T-cell (primary cell): ENCODE measurements around the gene STX12. TPM values are rescaled to one million over a fixed set of nuclear protein-coding genes. Genes with fewer than 3 reads are reported as not detected.
"Not testable (repeated sequence)": the region's sequence is repeated elsewhere in the genome, so short reads cannot be mapped to it uniquely, and the experiment has no call there.

Experiments used
- ATAC-seq, 4 experiments: fragments of 200-7000 bp in 3 of 4; fragments of 150-1000 bp in 1 of 4; cut with Tn5 transposase; replicated peaks in 1 of 4; 1 replicate in 3 of 4; 2 replicates in 1 of 4; pipeline ENCODE4 v1.10.0; 2021; ENCODE audit warnings: moderate library complexity in 3 of 4, mild to moderate bottlenecking in 2 of 4, moderate number of reproducible peaks in 1 of 4
- CTCF ChIA-PET, 2 donors: fragments of 300-600 bp; sonication (Branson Sonifier 250); formaldehyde crosslinking; loops; one replicate each; lab custom pipeline; 2022; ENCODE audit warnings: antibody characterized with exemption in 2 of 2; lab: Charles Lee
- POLR2A ChIA-PET, 2 donors: fragments of 300-600 bp; sonication (Branson Sonifier 250); formaldehyde crosslinking; loops; one replicate each; lab custom pipeline; 2022; ENCODE audit warnings: antibody characterized with exemption in 2 of 2; lab: Charles Lee
- DNase-seq, 35 experiments: peaks; one replicate each; pipeline versions ENCODE4 v3.0.0 to v3.0.0-alpha.2; 2013 to 2023
- H3K27ac ChIP-seq: one replicate; pipeline ENCODE4 v1.5.1; 2013; ENCODE audit warnings: low read length
- H3K27me3 ChIP-seq, 2 experiments: replicated peaks in 1 of 2; 1 replicate in 1 of 2; 2 replicates in 1 of 2; pipeline versions ENCODE4 v1.6.1 to v1.7.0; 2013; ENCODE audit warnings: low read length in 1 of 2, mixed read lengths in 1 of 2; ENCODE audit not compliant: control insufficient read depth in 2 of 2, insufficient read depth in 2 of 2; ENCODE audit errors: extremely low read depth in 1 of 2
- H3K36me3 ChIP-seq, 2 donors: 1 replicate in 1 of 2; 2 replicates in 1 of 2; pipeline versions ENCODE4 v1.6.1 to v1.7.0; 2013; ENCODE audit warnings: low read length in 1 of 2; ENCODE audit not compliant: control insufficient read depth in 2 of 2, insufficient read depth in 1 of 2; ENCODE audit errors: extremely low read depth in 1 of 2
- H3K4me1 ChIP-seq, 2 experiments: 1 replicate in 1 of 2; 2 replicates in 1 of 2; pipeline versions ENCODE4 v1.6.1 to v1.7.0; 2013; ENCODE audit warnings: low read length in 2 of 2, mixed read lengths in 1 of 2; ENCODE audit not compliant: insufficient read depth in 2 of 2, control insufficient read depth in 1 of 2; ENCODE audit errors: extremely low read depth in 1 of 2
- H3K4me3 ChIP-seq, 2 donors: 1 replicate in 1 of 2; 2 replicates in 1 of 2; pipeline versions ENCODE4 v1.5.1 to v1.7.0; 2013; ENCODE audit warnings: mild to moderate bottlenecking in 2 of 2, low read length in 1 of 2, moderate library complexity in 1 of 2; ENCODE audit not compliant: control insufficient read depth in 1 of 2; ENCODE audit errors: extremely low read depth in 1 of 2
- H3K9me3 ChIP-seq: 2 replicates; pipeline ENCODE4 v1.7.0; 2013
- H3K27ac Mint-ChIP-seq, 2 donors: one replicate each; pipeline ENCODE4 v1.8.0; 2020 to 2021; ENCODE audit warnings: mild to moderate bottlenecking in 2 of 2, mixed read lengths in 2 of 2
- H3K27me3 Mint-ChIP-seq, 2 donors: one replicate each; pipeline ENCODE4 v1.8.0; 2021 to 2022; ENCODE audit warnings: mixed read lengths in 2 of 2
- H3K36me3 Mint-ChIP-seq: one replicate; pipeline ENCODE4 v1.8.0; 2021; ENCODE audit warnings: mixed read lengths
- H3K4me1 Mint-ChIP-seq, 3 donors: one replicate each; pipeline ENCODE4 v1.8.0; 2020 to 2022; ENCODE audit warnings: mixed read lengths in 3 of 3, mild to moderate bottlenecking in 1 of 3
- H3K4me3 Mint-ChIP-seq, 3 donors: one replicate each; pipeline ENCODE4 v1.8.0; 2020 to 2022; ENCODE audit warnings: mild to moderate bottlenecking in 3 of 3, mixed read lengths in 3 of 3, moderate library complexity in 3 of 3
- H3K9me3 Mint-ChIP-seq, 3 donors: one replicate each; pipeline ENCODE4 v1.8.0; 2020 to 2022; ENCODE audit warnings: mixed read lengths in 3 of 3
- WGBS: methylation state at CpG from one replicate; pipeline ENCODE4 v1.1.5; 2013; ENCODE audit warnings: missing lambda C conversion rate; ENCODE audit not compliant: insufficient coverage; 5-methylcytosine and 5-hydroxymethylcytosine counted together
- total RNA-seq, 35 experiments: library from RNA in 6 of 35; stranded (reverse) in 6 of 35; fragments of 120-200 nt in 1 of 35; gene quantifications; one replicate each; pipeline versions ENCODE4 v1.2.1 to v1.2.4 and lab custom pipeline; 2013 to 2026

The STX12 gene
- total RNA-seq, 5 donors from 2014 or later (not counting 1 experiment from before 2014, with no cell fraction given): 21.2 to 31.4 (median 27.4) TPM

DNA sequence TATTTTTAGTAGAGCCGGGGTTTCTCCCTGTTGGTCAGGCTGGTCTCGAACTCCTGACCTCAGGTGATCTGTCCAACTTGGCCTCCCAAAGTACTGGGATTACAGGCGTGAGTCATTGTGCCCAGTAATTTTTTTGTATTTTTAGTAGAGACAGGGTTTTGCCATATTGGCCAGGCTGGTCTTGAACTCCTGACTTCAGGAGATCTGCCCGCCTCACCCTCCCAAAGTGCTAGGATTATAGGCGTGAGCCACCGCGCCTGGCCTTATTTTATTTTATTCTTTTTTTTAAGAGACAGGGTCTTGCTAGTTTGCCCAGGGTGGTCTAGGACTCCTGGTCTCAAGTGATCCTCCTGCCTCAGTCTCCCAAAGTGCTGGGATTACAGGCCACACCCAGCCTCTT is 98.1 kb downstream of the STX12 start:
- peak overlapping the region; percentile 69 to 70 for H3K27ac Mint-ChIP-seq
- WGBS: 96% methylated on average over 4 of the region's 7 CpGs
- H3K4me1 Mint-ChIP-seq: peaks cover 42 to 65% (median 51%) of the 10 kb centered on the region in 3 donors

GRCh38 chr1:27872059-27872801 is 99.2 kb downstream of the STX12 start, which contains the start of gene THEMIS2:
THEMIS2 (plus strand) TSS chr1:27872544; CDS start chr1:27872572, 28 bp downstream.
- peaks cover 7% of the 10 kb centered on the region for H3K36me3 Mint-ChIP-seq
- peak within 1 kb of the TSS; percentile 44 for H3K27ac ChIP-seq
- H3K27me3 ChIP-seq: no peaks in the 10 kb centered on the region
- no peaks in the 10 kb centered on the region for H3K9me3 ChIP-seq
- POLR2A ChIA-PET: no interaction called here
- peak; percentile 71 to 82 (median 78) for ATAC-seq
- peaks cover 46 to 68% (median 51%) of the 10 kb centered on the region in 3 donors for H3K4me1 Mint-ChIP-seq
- H3K9me3 Mint-ChIP-seq: no peaks in the 10 kb centered on the region
- H3K4me1 ChIP-seq: peaks cover 24 to 91% of the 10 kb centered on the region in 2 experiments
- no peaks in the 10 kb centered on the region for H3K27me3 Mint-ChIP-seq
- H3K36me3 ChIP-seq: peaks cover 0 to 15% of the 10 kb centered on the region in 2 donors
- DNase-seq: peak; percentile 50 to 85 (median 74)
- CTCF ChIA-PET: no interaction called here
- 4% methylated on average over 45 of the region's 53 CpGs for WGBS
- peak within 1 kb of the TSS; percentile 93 to 99 (median 95) for H3K4me3 Mint-ChIP-seq
- H3K27ac Mint-ChIP-seq: peak within 1 kb of the TSS; percentile 91 to 94
- H3K4me3 ChIP-seq: peak within 1 kb of the TSS; percentile 79 to 94

More for the DNA sequence above, 98.1 kb downstream of the STX12 start:
- POLR2A ChIA-PET, H3K27me3 Mint-ChIP-seq, DNase-seq, H3K36me3 Mint-ChIP-seq, H3K27ac ChIP-seq, CTCF ChIA-PET, H3K4me3 ChIP-seq, H3K9me3 ChIP-seq, ATAC-seq, H3K36me3 ChIP-seq, H3K27me3 ChIP-seq, H3K9me3 Mint-ChIP-seq: not testable (repeated sequence)
- H3K4me1 ChIP-seq: peaks cover 24 to 83% of the 10 kb centered on the region in 2 experiments
- H3K4me3 Mint-ChIP-seq: peak overlapping the region in 2 of 3 donors; percentile 17 to 25

DNA sequence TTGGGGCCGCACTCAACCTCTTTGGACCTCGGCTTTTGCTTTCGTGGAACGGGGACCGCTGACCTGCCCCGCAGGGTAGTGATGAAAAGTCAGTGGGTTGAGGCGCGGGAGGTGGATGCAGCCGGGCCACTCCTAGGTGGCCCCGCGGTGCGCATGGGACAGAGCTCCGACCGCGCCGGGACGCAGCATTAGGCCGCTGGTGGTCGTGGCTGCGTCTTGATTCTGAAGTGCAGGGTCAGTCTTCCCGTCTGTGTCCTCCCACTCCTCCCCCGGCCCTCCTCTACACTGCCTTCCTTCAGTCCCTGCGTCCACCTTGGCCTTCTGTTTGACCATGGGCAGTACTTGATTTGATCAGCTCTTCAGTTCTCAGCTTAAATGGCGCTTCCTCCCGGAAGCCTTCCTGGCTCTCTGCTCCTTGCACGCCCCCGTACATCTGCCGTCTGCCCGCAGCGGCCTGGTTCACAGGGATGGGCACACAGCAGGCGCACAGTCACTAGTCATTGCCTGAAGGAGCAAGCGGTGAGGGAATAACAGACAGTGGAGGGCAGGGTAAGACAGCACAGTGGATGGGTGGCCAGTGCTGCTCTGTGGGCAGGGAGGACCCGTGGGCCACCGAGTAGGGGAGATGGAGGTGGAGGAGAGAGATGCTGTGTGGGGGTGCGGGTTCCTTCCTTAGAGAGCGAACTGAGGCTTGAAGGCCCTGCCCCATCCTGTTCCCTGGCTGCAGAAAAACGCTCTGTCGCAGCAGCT is 100.0 kb downstream of the STX12 start:
- under 1% methylated on average over 37 of the region's 38 CpGs for WGBS
- Histone ChIP-seq H3K27ac (peak overlapping the region; percentile 44), H3K36me3 (peaks cover 0 to 15% of the 10 kb centered on the region in 2 donors), H3K27me3 (no peaks in the 10 kb centered on the region), H3K9me3 (no peaks in the 10 kb centered on the region), H3K4me3 (peak overlapping the region; percentile 79 to 94), H3K4me1 (peaks cover 24 to 90% of the 10 kb centered on the region in 2 experiments)
- Mint-ChIP-seq H3K4me1 (peaks cover 45 to 72% (median 55%) of the 10 kb centered on the region in 3 donors), H3K9me3 (no peaks in the 10 kb centered on the region), H3K27ac (peak overlapping the region; percentile 91 to 94), H3K36me3 (peaks cover 10% of the 10 kb centered on the region), H3K4me3 (peak overlapping the region; percentile 93 to 99 (median 95)), H3K27me3 (no peaks in the 10 kb centered on the region)
- ATAC-seq (peak; percentile 17 to 28 (median 26)), DNase-seq (peak in 9 of 35 experiments; percentile 11 to 47 (median 37))
- POLR2A ChIA-PET: no interaction called here
- CTCF ChIA-PET: no interaction called here

GRCh38 chr1:27873671-27874384 is 100.8 kb downstream of the STX12 start:
- H3K27me3 Mint-ChIP-seq: no peaks in the 10 kb centered on the region
- H3K4me3 Mint-ChIP-seq: peak overlapping the region; percentile 93 to 99 (median 95)
- Histone ChIP-seq H3K4me3 (peak overlapping the region; percentile 79 to 94), H3K4me1 (peaks cover 17 to 85% of the 10 kb centered on the region in 2 experiments), H3K27me3 (no peaks in the 10 kb centered on the region), H3K36me3 (peaks cover 0 to 24% of the 10 kb centered on the region in 2 donors), H3K27ac (peak overlapping the region; percentile 44), H3K9me3 (no peaks in the 10 kb centered on the region)
- DNase-seq (no peak), ATAC-seq (no peak)
- H3K27ac Mint-ChIP-seq: peak overlapping the region; percentile 91 to 94
- POLR2A ChIA-PET: interaction anchor here in 1 of 2 donors (0.5 kb wide), 1 partner anchor 14 kb away, joined by 6 read pairs; no protein-coding TSS in a partner anchor
- 63% methylated on average over 9 of the region's 16 CpGs for WGBS
- H3K36me3 Mint-ChIP-seq: peaks cover 17% of the 10 kb centered on the region
- peaks cover 38 to 73% (median 57%) of the 10 kb centered on the region in 3 donors for H3K4me1 Mint-ChIP-seq
- CTCF ChIA-PET: interaction anchor here in 1 of 2 donors (0.7 kb wide), 1 partner anchor 101 kb away, joined by 3 read pairs; the partner anchor contains the start of gene STX12
- no peaks in the 10 kb centered on the region for H3K9me3 Mint-ChIP-seq

Other genes with a start within 250 kb of the STX12 start
- 10 to 100 TPM; 21.9 to 26.4 (median 23.1) TPM for gene AHDC1, start 169.1 kb upstream of the STX12 start, total RNA-seq
- 10 to 100 TPM in 2 of 5 donors, 1 to 10 TPM in 3; 3.2 to 37.3 (median 5.7) TPM for gene FGR, start 138.0 kb upstream of the STX12 start, total RNA-seq
- 10 to 100 TPM; 28.2 to 52.1 (median 40.7) TPM for gene IFI6, start 101.0 kb upstream of the STX12 start, total RNA-seq
- gene FAM76A, start 47.3 kb upstream of the STX12 start, total RNA-seq: 10 to 100 TPM; 18.1 to 23.4 (median 21.2) TPM
- gene PPP1R8, start 57.6 kb downstream of the STX12 start, total RNA-seq: 10 to 100 TPM; 20.5 to 48.1 (median 40.5) TPM
- gene THEMIS2, start 99.3 kb downstream of the STX12 start, total RNA-seq: 100 to 1,000 TPM in 2 of 5 donors, 10 to 100 TPM in 3; 39.0 to 124 (median 94.8) TPM
- 10 to 100 TPM; 36.1 to 68.9 (median 53.5) TPM for gene RPA2, start 141.4 kb downstream of the STX12 start, total RNA-seq
- gene SMPDL3B, start 161.8 kb downstream of the STX12 start, total RNA-seq: under 1 TPM in 4 of 5 donors, not detected in 1; 0.22 to 0.44 (median 0.33) TPM
- gene XKR8, start 186.8 kb downstream of the STX12 start, total RNA-seq: 10 to 100 TPM in 3 of 5 donors, 1 to 10 TPM in 2; 7.7 to 18.3 (median 14.4) TPM